ENCODE measurements around the gene VWA2.

The VWA2 gene

GRCh38 chr10:114316744-114317143 is 77.7 kb downstream of the VWA2 start:
- H3K27ac ChIP-seq = no peak overlapping the region
- POLR2A ChIA-PET (ENCODE audit: low non-redundant PET) = no interaction called here
- no peak for TF ChIP-seq CTCF (conservative IDR thresholded peaks at IDR 0.05; ENCODE audit: low read depth)
- DNase-seq (ENCODE audit: low spot score) = no peak
- CTCF ChIA-PET = no interaction called here

- DNase-seq (ENCODE audit: low spot score) = no peak
- peak overlapping the region; percentile 91 for H3K27ac ChIP-seq
- TF ChIP-seq CTCF (conservative IDR thresholded peaks at IDR 0.05; ENCODE audit: low read depth) = no peak
- ChIA-PET POLR2A (ENCODE audit: low non-redundant PET) (interaction anchor here (0.7 kb wide), 1 partner anchor 11 kb away, joined by 4 read pairs; no protein-coding TSS in a partner anchor), CTCF (interaction anchor here (0.6 to 1.1 kb wide), 2 partner anchors 9 to 71 kb away, joined by 3 to 4 read pairs; no protein-coding TSS in a partner anchor)
Observed at GRCh38 chr10:114319406-114320248, 80.6 kb downstream of the VWA2 start.

GRCh38 chr10:114320249-114321116 is 81.4 kb downstream of the VWA2 start:
- DNase-seq (ENCODE audit: low spot score) = peak; percentile 98
- ChIA-PET POLR2A (ENCODE audit: low non-redundant PET) (no interaction called here), CTCF (interaction anchor here (0.5 to 0.6 kb wide), 2 partner anchors 13 to 70 kb away, joined by 4 read pairs; no protein-coding TSS in a partner anchor)
- no peak for TF ChIP-seq CTCF (conservative IDR thresholded peaks at IDR 0.05; ENCODE audit: low read depth)
- peak overlapping the region; percentile 91 for H3K27ac ChIP-seq

- CTCF ChIA-PET = no interaction called here
- POLR2A ChIA-PET (ENCODE audit: low non-redundant PET) = no interaction called here
- H3K27ac ChIP-seq = peak overlapping the region; percentile 91
- TF ChIP-seq CTCF (conservative IDR thresholded peaks at IDR 0.05; ENCODE audit: low read depth) = no peak
- no peak for DNase-seq (ENCODE audit: low spot score)
Observed at GRCh38 chr10:114322344-114322743, 83.3 kb downstream of the VWA2 start.

- POLR2A ChIA-PET (ENCODE audit: low non-redundant PET) = no interaction called here
Observed at GRCh38 chr10:114323023-114323422, 84.0 kb downstream of the VWA2 start.

More at GRCh38 chr10:114323023-114323422, 84.0 kb downstream of the VWA2 start:
- DNase-seq (ENCODE audit: low spot score) = no peak
- no peak for TF ChIP-seq CTCF (conservative IDR thresholded peaks at IDR 0.05; ENCODE audit: low read depth)
- CTCF ChIA-PET = interaction anchor here (0.6 kb wide), 1 partner anchor 71 kb away, joined by 3 read pairs; no protein-coding TSS in a partner anchor
- peak overlapping the region; percentile 91; the same call in 1 of the 2 replicates for H3K27ac ChIP-seq

Measured in RWPE1 (cell line).